K562 (cell line): ENCODE data around the gene KCNAB1. TPM values are rescaled to one million over a fixed set of nuclear protein-coding genes. Genes with fewer than 3 reads are reported as not detected.

Experiments used
- ARHGAP35 ChIP-seq: fragments of 450-650 bp; IDR thresholded peaks from 2 replicates; pipeline ENCODE4 v1.6.1; 2018; ENCODE audit not compliant: partially characterized antibody
- ARID1B ChIP-seq: fragments of 450-650 bp; IDR thresholded peaks from 2 replicates; pipeline ENCODE4 v1.6.1; 2016; ENCODE audit warnings: antibody characterized with exemption, mild to moderate bottlenecking, inconsistent platforms
- BCL6 ChIP-seq: fragments of 250-450 bp; sonication (Bioruptor Pico); IDR thresholded peaks from 2 replicates; pipeline ENCODE4 v1.4.0; 2020
- CBFA2T3 ChIP-seq: fragments of 450-650 bp; IDR thresholded peaks from 2 replicates; pipeline ENCODE4 v1.6.1; 2017
- CREM ChIP-seq: IDR thresholded peaks from 2 replicates; pipeline ENCODE4 v1.6.1; 2014; ENCODE audit warnings: antibody characterized with exemption, low read depth
- ELK3 ChIP-seq: fragments of 450-650 bp; formaldehyde crosslinking; IDR thresholded peaks from 2 replicates; pipeline ENCODE4 v1.4.0; 2020; ENCODE audit warnings: mild to moderate bottlenecking
- ETV1 ChIP-seq: fragments of 450-650 bp; conservative IDR thresholded peaks from 2 replicates; pipeline ENCODE4 v1.6.1; 2016; ENCODE audit warnings: missing genetic modification characterization, control low read depth, low read depth, missing compliant biosample characterization
- GTF2E2 ChIP-seq: fragments of 200-800 bp; sonication (Bioruptor generic); IDR thresholded peaks from 2 replicates; pipeline ENCODE4 v1.6.1; 2016; ENCODE audit warnings: missing genetic modification characterization, missing compliant biosample characterization
- HDAC8 ChIP-seq: fragments of 450-650 bp; IDR thresholded peaks from 2 replicates; pipeline ENCODE4 v1.6.1; 2016; ENCODE audit warnings: mild to moderate bottlenecking, missing genetic modification characterization, moderate library complexity, missing compliant biosample characterization
- LEF1 ChIP-seq: fragments of 450-650 bp; IDR thresholded peaks from 2 replicates; pipeline ENCODE4 v1.6.1; 2016; ENCODE audit warnings: mild to moderate bottlenecking
- MCM7 ChIP-seq, 2 experiments: fragments of 450-650 bp; IDR thresholded peaks; 2 replicates each; pipeline ENCODE4 v1.6.1; 2016 to 2018
- POLR2H ChIP-seq: IDR thresholded peaks from 2 replicates; pipeline ENCODE4 v1.6.1; 2016; ENCODE audit warnings: missing genetic modification characterization, low read depth, mild to moderate bottlenecking, control low read depth, missing compliant biosample characterization, moderate library complexity
- RBM25 ChIP-seq: fragments of 200-400 bp; formaldehyde crosslinking; IDR thresholded peaks from 2 replicates; pipeline ENCODE4 v1.6.1; 2018; ENCODE audit warnings: low read length, low read depth, moderate library complexity; ENCODE audit not compliant: severe bottlenecking
- RBM39 ChIP-seq: fragments of 200-400 bp; formaldehyde crosslinking; optimal IDR thresholded peaks from 2 replicates; pipeline ENCODE3; 2018; ENCODE audit warnings: low read depth, low read length
- SFPQ ChIP-seq: fragments of 200-400 bp; formaldehyde crosslinking; IDR thresholded peaks from 2 replicates; pipeline ENCODE4 v1.6.1; 2017; ENCODE audit warnings: mild to moderate bottlenecking, low read depth, low read length, moderate library complexity
- SLC30A9 ChIP-seq: fragments of 250-450 bp; sonication (Bioruptor Pico); IDR thresholded peaks from 2 replicates; pipeline ENCODE4 v1.8.0; 2022; ENCODE audit warnings: mild to moderate bottlenecking, moderate library complexity
- TBL1XR1 ChIP-seq, 2 experiments: IDR thresholded peaks; 2 replicates each; pipeline ENCODE4 v1.6.1; 2012; ENCODE audit warnings: improper control_type of control experiment in 2 of 2, low read length in 2 of 2, mild to moderate bottlenecking in 1 of 2
- THAP12 ChIP-seq: fragments of 250-450 bp; sonication (Bioruptor Pico); IDR thresholded peaks from 2 replicates; pipeline ENCODE4 v1.9.0; 2021; ENCODE audit warnings: mild to moderate bottlenecking, inconsistent platforms
- U2AF1 ChIP-seq: fragments of 200-400 bp; formaldehyde crosslinking; optimal IDR thresholded peaks from 2 replicates; pipeline ENCODE3; 2017; ENCODE audit warnings: mild to moderate bottlenecking, low read depth, low read length, moderate library complexity
- ZBTB34 ChIP-seq: fragments of 250-450 bp; sonication (Bioruptor Pico); IDR thresholded peaks from 2 replicates; pipeline ENCODE4 v1.8.0; 2021; ENCODE audit warnings: mild to moderate bottlenecking, moderate library complexity
- ZNF121 ChIP-seq: sonication (generic); formaldehyde crosslinking; conservative IDR thresholded peaks from 2 replicates; pipeline ENCODE4 v1.8.0; 2022; ENCODE audit warnings: missing genetic modification reagents
- ZNF140 ChIP-seq: fragments of 250-450 bp; sonication (Bioruptor Pico); IDR thresholded peaks from 2 replicates; pipeline ENCODE4 v1.8.0; 2021; ENCODE audit warnings: moderate library complexity, mild to moderate bottlenecking, inconsistent platforms
- ZNF445 ChIP-seq: fragments of 250-450 bp; sonication (Bioruptor Pico); IDR thresholded peaks from 2 replicates; pipeline ENCODE4 v1.4.0; 2020; ENCODE audit warnings: low read depth, mild to moderate bottlenecking, moderate library complexity
- ZNF696 ChIP-seq: fragments of 250-450 bp; sonication (Bioruptor Pico); conservative IDR thresholded peaks from 2 replicates; pipeline ENCODE4 v1.4.0; 2020; ENCODE audit warnings: mild to moderate bottlenecking, moderate library complexity
- polyA plus RNA-seq, 8 experiments: library from polyadenylated mRNA; depleted of rRNA in 4 of 8; stranded (reverse) in 5 of 8; unstranded in 3 of 8; fragments of >200 nt; fragmentation: Nextera tagmentation in 2 of 8; fragmentation: Illumina TruSeq in 1 of 8; extraction: Ambion mirVana in 2 of 8; extraction: Trizol in 1 of 8; gene quantifications; 2 replicates each; pipeline versions ENCODE4 v1.2.1 to v1.2.3, GENCODE V29; 2011 to 2014; ENCODE audit warnings: inconsistent platforms in 1 of 8, missing spikeins in 1 of 8
- total RNA-seq, 7 experiments: library from RNA; depleted of rRNA in 6 of 7; stranded (reverse); fragments of >200 nt in 6 of 7; fragmentation: Illumina TruSeq in 2 of 7; extraction: Trizol in 2 of 7; gene quantifications; 2 replicates each; pipeline versions ENCODE4 v1.2.1 to v1.2.3, GENCODE V29; 2011 to 2021; ENCODE audit warnings: low replicate concordance in 1 of 7

KCNAB1 gene
- total and polyA plus RNA-seq, 9 of the 15 experiments (the other 6 are each of a cell fraction or from before 2014, with no cell fraction given): 0.14 to 1.2 (median 0.51) TPM

GRCh38 chr3:156553705-156554356 lies 433.5 kb downstream of the KCNAB1 start (continued):
- TF ChIP-seq SFPQ (no peak), SLC30A9 (no peak), BCL6 (no peak), TBL1XR1 (IDR thresholded peaks at IDR 0.05; ENCODE audit: low read length in 2 of 2) (no peak), ZNF696 (CRISPR knock-in tag) (no peak), CBFA2T3 (peak; percentile 33; the same call in 1 of the 2 replicates), ARHGAP35 (no peak), ZNF140 (CRISPR knock-in tag) (no peak), ARID1B (peak; percentile 24), LEF1 (no peak; the same call in 1 of the 2 replicates), HDAC8 (tag) (no peak), RBM25 (no peak), CREM (peak; percentile 81), U2AF1 (no peak), THAP12 (no peak), MCM7 (IDR thresholded peaks at IDR 0.05) (no peak), GTF2E2 (tag) (no peak), RBM39 (no peak), ZBTB34 (no peak), POLR2H (no peak), ZNF121 (CRISPR knock-in tag) (no peak), ETV1 (no peak), ZNF445 (no peak), ELK3 (CRISPR knock-in tag) (no peak)
